GM10847 (cell line): ENCODE measurements around the gene PDE4A.

Experiments used
- POLR2A ChIP-seq: IDR thresholded peaks from 2 replicates; pipeline ENCODE4 v1.6.1; 2011; ENCODE audit not compliant: insufficient read length; ENCODE audit errors: extremely low read depth

Gene PDE4A

DNA sequence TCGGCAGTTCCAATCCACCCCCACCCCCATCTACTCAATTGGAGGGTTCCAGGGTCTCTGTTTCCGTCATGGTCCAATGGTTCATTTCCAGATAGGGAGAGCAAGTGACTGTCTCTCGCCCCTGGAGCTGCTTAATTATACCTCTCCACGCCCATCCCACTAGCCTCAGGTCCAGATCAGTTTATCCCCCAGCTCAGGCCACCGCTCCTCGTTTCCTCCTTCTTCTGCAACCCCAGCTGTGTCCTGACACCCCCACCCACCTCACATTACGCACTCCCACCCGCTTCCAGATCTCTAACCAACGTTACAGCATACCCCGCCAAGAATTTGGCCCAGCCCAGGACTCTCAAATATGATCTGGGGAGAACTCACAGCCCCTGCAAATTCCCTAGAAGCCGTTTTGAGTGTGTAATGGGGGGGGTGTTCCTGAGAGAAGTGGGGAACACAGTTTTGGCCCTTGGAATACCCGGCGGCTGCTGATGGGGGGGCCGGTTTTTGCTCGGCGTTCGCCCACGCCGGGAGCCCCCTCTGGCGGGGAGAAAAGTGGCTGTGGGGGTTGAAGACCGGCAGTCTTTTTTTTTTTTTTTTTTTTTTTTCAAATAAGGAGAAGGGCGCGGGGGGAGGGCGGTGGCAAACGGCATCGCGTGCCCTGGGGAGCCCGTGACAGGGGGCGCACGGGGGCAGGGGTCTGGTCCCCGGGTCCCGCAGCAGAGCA, 1.7 kb upstream of the PDE4A start:
- TF ChIP-seq POLR2A = no peak

DNA sequence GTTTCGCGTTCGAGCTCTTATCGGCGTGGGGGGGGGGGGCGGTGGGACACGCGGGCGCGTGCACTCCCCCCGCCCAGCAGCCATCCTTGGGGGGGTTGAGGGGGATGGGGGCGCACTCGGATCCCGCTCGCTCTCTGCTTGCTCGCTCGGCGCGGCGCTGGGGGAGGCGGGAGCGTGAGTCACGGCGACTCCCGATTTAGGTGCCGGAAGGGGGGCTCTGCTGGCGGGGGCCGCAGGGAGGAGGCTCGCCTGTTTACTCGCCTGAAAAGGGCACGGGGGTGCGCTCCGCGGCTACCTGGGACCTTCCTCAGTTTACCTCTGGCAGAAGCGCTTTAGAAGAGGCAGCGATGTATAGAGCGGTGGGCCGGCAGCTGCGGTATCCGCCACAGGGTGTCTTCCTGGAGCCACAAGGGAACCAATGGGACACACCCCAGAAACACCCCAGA, 1.1 kb upstream of the PDE4A start:
- TF ChIP-seq POLR2A = no peak

DNA sequence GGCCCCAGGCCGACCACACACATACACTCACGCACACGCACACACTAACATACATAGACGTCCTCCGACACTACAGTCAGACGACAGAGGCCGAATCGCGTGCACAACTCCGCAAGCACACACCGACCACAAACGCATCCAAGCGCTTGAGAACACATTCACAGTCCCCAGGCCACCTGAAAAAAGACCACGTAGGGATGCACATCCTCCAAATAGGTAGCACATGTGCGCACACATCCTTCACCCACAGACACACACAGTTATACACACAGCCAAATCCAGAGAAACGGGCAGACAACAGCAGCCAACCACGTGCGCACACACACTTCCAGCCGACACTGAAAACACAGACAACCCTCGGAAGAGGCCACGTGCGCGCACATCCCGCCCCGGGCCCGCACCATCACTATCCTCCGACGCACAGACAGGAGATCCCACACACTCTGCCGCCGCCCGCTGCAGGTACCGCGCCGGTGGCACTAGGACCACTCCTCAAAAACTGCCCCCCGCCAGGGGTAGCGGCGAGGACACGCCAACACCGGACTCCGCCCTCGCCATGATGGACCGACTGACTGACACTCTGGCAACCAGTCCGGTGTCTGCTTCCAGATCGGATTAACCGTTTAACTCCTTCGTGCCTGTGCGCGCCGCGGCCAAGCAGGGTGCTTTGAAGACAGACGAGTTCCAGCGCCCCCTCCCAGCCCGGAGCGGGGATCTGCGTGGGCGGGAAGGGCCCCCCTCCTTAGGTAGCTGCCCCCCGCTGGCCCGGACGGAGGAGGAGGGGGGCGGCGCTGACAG, 493 bp upstream of the PDE4A start:
- no peak for TF ChIP-seq POLR2A

DNA sequence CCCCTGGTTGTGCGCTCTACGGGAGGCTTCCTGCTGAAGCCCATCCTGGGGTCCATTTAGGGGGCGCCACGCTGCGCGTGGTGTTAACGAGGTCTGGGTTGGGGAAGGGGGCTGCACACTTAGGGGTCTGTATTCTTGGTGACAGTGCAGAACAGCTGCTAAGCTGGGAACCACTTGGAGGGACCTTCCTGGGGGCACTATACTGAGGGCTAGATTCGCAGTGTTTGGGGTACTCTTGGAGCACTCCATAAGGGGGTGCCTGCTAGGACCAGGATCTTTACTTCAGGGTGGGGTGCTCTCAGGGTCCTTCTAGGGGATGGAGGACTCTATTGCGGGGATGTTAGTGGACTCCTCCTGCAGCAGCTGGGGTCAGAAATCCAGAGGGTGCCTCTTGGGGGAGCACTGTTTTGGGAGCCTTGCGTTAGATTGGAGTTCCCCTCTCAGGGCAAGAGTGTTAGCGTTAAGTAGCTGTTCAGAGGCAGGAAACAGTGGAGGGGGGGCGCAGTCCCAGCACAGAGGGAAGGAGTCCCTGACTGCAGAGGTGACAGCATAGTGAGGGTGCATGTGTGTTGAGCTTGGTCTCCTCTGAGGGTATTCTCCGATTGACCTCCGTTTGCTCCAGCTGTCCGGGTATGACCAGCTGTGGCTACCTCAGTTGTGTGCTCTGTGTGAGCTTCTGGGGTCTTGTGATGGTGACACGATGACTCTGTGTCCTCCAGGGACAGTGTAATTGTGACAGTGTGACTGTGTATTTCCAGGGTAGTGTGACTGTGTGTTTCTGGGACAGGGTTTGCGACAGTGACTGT, 1.1 kb downstream of the PDE4A start:
- TF ChIP-seq POLR2A = no peak

DNA sequence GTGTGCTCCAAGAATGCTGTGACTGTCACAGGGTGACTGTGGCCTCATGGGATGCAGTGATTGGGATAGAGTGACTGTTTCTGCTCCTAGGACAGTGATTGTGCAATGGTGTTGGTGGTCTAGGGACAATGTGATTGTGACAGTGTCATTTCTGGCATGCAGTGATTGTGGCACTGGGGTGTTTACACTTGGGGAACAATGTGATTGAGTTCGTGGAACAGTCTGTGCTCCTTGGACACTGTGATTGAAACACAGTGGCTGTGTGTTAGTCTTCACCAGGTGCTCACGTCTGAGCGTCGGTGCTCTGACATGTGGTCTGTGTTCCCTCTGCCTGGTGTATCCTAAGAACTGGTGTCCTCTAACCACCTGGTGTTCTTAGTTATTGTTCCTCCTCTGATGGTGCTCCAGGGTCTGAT, 1.7 kb downstream of the PDE4A start:
- no peak for TF ChIP-seq POLR2A

DNA sequence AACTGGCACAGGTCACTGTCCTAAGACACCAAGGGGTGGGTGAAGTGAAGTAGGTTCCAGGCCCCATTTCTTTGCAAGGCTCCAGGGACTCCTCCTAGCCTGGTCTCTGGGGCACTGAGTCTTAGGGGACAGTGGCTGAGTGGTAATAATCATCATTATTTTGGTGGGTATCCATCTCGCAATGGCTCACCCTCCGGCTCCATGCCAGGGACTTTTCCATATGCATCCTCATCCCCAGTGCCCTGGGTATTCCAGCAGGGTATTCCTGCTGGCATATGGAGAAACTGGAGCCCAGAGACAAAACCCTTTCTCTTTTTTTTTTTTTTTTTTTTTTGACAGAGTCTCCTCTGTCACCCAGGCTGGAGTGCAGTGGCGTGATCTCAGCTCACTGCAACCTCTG, 2.5 kb downstream of the PDE4A start:
- no peak for TF ChIP-seq POLR2A

DNA sequence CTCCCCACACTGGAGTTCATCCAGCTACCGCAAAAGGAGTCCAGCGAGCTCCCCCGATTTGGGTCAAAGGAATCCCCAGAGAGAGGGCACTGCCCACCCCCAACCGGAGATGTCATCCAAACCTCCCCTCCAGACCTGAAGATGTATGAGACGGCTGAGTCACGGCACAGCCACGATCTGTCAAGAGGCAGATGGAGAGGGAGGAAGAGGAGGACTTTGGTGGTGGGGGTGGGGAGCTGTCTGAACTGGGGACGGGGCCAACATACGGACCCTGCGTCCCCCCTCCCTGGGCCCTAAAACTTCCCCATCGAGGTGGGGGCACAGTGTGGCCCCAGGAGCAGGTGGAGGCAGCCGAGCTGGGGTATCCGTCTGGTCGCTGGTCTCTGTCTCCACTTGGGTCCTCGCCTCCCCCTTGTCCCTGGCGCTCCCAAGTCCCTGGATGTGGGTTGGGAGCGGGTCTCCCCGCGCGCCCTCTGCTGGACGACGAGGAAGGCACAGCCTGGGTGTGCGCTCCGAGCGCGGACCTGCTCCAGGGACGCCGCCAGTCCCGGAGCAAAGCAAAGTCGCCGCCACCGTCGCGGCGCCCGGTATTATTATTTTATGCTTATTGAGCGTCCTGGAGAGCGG, 3.8 kb downstream of the PDE4A start:
- no peak for TF ChIP-seq POLR2A

DNA sequence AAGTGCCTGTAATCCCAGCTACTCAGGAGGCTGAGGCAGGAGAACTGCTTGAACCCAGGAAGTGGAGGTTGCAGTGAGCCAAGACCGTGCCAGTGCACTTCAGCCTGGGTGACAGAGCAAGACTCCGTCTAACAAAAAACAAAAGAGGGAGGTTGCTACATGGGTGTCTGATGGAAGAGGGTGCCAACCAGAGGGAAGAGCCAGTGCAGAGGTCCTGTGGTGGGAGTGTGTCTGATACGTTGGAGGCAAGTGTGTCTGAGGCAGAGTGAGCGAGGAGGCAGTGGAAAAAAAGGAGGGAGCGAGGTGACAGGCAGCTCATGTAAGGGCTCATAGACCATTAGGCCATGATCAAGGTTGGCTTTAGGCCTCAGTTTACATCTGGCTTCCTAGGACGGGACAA, 6.8 kb downstream of the PDE4A start:
- no peak for TF ChIP-seq POLR2A

DNA sequence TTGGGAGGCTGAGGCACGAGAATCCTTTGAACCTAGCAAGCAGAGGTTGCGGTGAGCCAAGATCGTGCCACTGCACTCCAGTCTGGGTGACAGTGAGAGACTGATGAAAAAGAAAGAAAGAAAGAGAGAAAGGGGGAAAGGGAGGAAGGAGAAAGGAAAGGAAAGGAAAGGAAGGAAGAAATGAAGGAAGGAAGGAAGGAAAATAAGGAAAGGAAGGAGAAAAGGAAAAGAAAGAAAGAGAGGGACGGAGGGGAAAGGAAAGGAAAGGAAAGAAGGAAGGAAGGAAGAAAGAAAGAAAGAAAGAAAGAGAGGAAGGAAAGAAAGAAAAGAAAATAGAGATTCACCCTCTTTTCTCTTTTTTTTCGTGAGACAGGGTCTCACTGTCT, 8.7 kb downstream of the PDE4A start:
- TF ChIP-seq POLR2A = no peak

DNA sequence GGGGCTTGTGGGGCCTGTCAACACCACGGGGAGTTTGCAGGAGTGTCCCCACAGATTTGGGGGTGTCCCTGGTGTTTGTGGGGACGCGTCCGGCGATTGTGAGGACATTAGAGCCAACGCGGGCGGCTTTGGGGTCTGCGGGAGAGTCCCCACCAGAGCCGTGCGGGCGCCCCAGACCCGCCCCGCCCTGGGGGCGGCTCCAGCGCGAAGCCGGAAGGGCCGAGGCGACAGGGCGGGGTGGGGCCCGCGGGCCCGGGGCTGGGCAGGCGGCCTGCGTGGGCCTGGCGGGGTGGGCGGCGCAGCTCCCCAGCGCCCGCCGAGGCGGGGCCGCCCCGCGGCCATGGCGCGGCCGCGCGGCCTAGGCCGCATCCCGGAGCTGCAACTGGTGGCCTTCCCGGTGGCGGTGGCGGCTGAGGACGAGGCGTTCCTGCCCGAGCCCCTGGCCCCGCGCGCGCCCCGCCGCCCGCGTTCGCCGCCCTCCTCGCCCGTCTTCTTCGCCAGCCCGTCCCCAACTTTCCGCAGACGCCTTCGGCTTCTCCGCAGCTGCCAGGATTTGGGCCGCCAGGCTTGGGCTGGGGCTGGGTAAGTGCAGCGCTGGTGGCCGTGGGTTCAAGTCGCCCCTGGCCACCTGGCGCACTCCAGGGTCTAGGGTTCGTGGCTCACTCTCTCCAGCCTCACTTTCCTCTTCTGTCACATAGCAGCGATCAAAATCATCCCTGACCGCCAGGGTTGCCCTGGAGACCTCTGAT, 10.3 kb downstream of the PDE4A start:
- no peak for TF ChIP-seq POLR2A

DNA sequence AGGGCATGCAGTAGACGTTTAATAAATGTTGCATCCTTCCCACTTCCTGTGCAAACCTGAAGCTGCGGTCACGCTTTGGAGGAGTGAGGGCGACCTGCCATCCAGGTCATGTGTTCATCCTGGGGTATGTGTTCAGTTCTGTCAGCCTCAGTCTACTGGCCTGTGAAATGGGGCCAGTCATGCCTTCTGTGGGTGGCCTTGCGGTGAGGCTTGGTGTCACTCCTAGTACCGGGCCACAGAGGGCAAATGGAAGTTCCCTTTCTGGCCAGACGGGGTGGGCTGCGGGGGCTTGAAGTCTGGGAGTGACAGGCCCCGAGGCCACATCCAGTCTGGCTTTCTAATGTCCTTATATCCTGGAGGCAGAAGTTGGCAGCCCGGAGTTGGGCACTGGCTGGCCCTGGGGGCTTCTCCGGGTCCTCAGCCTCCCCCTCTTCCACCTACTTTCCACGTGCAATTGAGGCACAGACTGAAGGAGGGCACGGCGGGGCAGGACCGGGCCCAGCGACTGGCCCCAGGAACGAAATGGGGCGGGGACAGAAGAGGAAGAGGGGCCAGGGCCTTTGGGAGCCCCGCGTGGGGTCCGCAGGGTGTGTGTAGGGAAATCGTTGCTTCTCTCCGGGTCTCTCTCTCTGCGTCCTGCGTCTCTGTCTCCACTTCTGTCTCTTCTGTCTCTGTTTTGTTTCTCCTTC, 11.1 kb downstream of the PDE4A start:
- no peak for TF ChIP-seq POLR2A

DNA sequence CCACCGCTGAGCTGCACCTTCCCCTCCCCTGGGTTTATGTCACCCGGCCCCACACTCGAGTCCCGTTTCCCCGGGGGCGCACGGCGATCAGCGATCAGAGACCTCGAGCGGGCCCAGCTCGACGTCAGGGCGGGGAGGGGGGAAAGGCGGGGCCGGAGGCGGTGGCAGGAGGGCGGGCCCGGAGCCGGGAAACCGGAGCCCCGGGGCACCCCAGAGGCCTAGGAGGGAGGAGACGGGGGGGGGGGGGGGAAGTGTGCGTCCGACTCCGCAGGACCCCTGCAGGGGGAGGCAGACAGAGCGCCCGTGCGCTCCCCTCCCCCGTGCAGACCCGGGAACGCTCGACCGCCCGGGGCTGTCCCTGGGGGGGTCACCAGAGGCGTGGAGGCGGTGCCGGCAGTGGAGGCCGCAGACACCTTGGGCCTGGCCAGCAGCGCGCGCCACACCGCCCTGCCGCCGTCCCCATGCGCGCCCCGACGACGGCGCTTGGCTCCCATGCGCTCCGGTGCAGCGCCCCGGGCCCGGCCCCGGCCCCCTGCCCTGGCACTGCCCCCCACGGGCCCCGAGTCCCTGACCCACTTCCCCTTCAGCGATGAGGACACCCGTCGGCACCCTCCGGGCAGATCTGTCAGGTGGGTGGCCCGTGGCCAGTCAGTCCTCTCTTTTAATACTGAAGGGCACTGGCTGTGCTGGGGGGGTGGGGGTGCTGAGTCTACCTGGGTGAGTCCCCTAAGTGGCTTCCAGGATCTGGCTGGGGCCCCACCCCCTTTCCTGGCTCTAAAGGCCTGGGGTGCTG, 11.8 kb downstream of the PDE4A start:
- no peak for TF ChIP-seq POLR2A

DNA sequence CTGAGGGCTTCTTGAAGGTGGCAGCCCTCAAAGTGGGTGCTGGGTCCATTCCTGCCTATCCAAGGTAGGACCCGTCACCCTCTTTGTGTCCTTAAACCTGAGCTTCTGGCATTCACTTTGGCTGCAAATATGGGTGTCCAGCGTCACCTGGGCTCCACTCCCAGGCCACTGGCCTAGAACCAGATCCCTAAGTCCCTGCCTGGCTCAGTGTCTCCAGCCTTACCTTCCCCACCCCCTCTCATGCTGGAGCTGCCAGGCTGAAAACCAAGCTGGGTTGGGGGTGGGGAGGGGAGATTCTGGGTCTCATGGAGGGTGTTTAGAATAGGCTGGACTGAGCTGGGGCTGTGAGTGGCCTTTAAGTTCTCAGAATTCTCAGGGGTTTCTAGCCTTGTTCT, 12.4 kb downstream of the PDE4A start:
- no peak for TF ChIP-seq POLR2A
